AG10803 (cell line): ENCODE results near the gene GALNT18.

Experiments
- DNase-seq: peaks from one replicate; pipeline ENCODE4 v3.0.0; 2010; ENCODE audit warnings: low read depth
- H3K4me3 ChIP-seq: 2 replicates; pipeline ENCODE4 v1.5.1; 2011; ENCODE audit warnings: mild to moderate bottlenecking, low read length, control low read depth
- CTCF ChIP-seq: conservative IDR thresholded peaks from 2 replicates; pipeline ENCODE4 v1.5.1; 2011; ENCODE audit warnings: mild to moderate bottlenecking, low read length, control low read depth, inconsistent platforms

The GALNT18 gene

GRCh38 chr11:11250470-11250869 is 371.3 kb downstream of the GALNT18 start:
- no peak overlapping the region for H3K4me3 ChIP-seq
- peak; percentile 7 for DNase-seq
- TF ChIP-seq CTCF = no peak

- no peak overlapping the region for H3K4me3 ChIP-seq
- no peak for DNase-seq
- no peak for TF ChIP-seq CTCF
Observed at GRCh38 chr11:11247576-11247975, 374.2 kb downstream of the GALNT18 start.

GRCh38 chr11:11247086-11247485 is 374.7 kb downstream of the GALNT18 start:
- no peak overlapping the region for H3K4me3 ChIP-seq
- no peak for DNase-seq
- no peak for TF ChIP-seq CTCF

- DNase-seq = no peak
- no peak for TF ChIP-seq CTCF
- no peak overlapping the region for H3K4me3 ChIP-seq
Observed at GRCh38 chr11:11246166-11246565, 375.6 kb downstream of the GALNT18 start.

GRCh38 chr11:11245453-11245852 is 376.4 kb downstream of the GALNT18 start:
- TF ChIP-seq CTCF = no peak
- DNase-seq = no peak
- no peak overlapping the region for H3K4me3 ChIP-seq

- DNase-seq = no peak
- no peak overlapping the region for H3K4me3 ChIP-seq
- TF ChIP-seq CTCF = no peak
Observed at GRCh38 chr11:11244470-11245080, 377.2 kb downstream of the GALNT18 start.

GRCh38 chr11:11243590-11244469 is 378.0 kb downstream of the GALNT18 start:
- peak; percentile 3 for DNase-seq
- no peak overlapping the region for H3K4me3 ChIP-seq
- no peak for TF ChIP-seq CTCF
